HG03571 (cell line): ENCODE measurements around the gene INTS7.
"Not testable (repeated sequence)": the region's sequence is repeated elsewhere in the genome, so short reads cannot be mapped to it uniquely, and the experiment has no call there.

ENCODE experiments used
- ATAC-seq: cut with Tn5 transposase; IDR thresholded peaks from one replicate; pipeline ENCODE4 v1.9.1; 2021; ENCODE audit not compliant: unreplicated experiment

Gene INTS7

GRCh38 chr1:211985556-211986264, 49.6 kb downstream of the INTS7 start:
- peak; percentile 89 for ATAC-seq

GRCh38 chr1:211978596-211978995, 56.8 kb downstream of the INTS7 start:
- no peak for ATAC-seq

- no peak for ATAC-seq
These were observed 60.0 kb downstream of the INTS7 start for GRCh38 chr1:211975152-211975941.

GRCh38 chr1:211973541-211973940, 61.8 kb downstream of the INTS7 start:
- ATAC-seq = no peak

GRCh38 chr1:211968200-211968834, 67.0 kb downstream of the INTS7 start:
- ATAC-seq = no peak

- no peak for ATAC-seq
These were observed 67.7 kb downstream of the INTS7 start for GRCh38 chr1:211967704-211968103.

GRCh38 chr1:211965108-211965805, 70.1 kb downstream of the INTS7 start:
- no peak for ATAC-seq

GRCh38 chr1:211959680-211960079, 75.7 kb downstream of the INTS7 start:
- ATAC-seq = no peak

- no peak for ATAC-seq
These were observed 76.1 kb downstream of the INTS7 start for GRCh38 chr1:211959221-211959620.

- ATAC-seq = not testable (repeated sequence)
These were observed 81.3 kb downstream of the INTS7 start for GRCh38 chr1:211954028-211954427.

- ATAC-seq = not testable (repeated sequence)
These were observed 81.8 kb downstream of the INTS7 start for GRCh38 chr1:211953543-211953942.

- no peak for ATAC-seq
These were observed 83.1 kb downstream of the INTS7 start for GRCh38 chr1:211952299-211952698.

- peak; percentile 96 for ATAC-seq
These were observed 83.5 kb downstream of the INTS7 start for GRCh38 chr1:211951856-211952255.

GRCh38 chr1:211948377-211948776, 87.0 kb downstream of the INTS7 start:
- no peak for ATAC-seq

GRCh38 chr1:211947396-211948295, 87.7 kb downstream of the INTS7 start:
- no peak for ATAC-seq

- no peak for ATAC-seq
These were observed 90.4 kb downstream of the INTS7 start for GRCh38 chr1:211944733-211945500.

- ATAC-seq = no peak
These were observed 92.8 kb downstream of the INTS7 start for GRCh38 chr1:211942583-211942982.

- ATAC-seq = peak; percentile 73
These were observed 95.4 kb downstream of the INTS7 start for GRCh38 chr1:211939876-211940468.

GRCh38 chr1:211938561-211938997, 96.8 kb downstream of the INTS7 start:
- peak; percentile 25 for ATAC-seq
